ENCODE measurements around the gene SCYL2.
"Not testable (repeated sequence)": the region's sequence is repeated elsewhere in the genome, so short reads cannot be mapped to it uniquely, and the experiment has no call there.

Gene SCYL2

GRCh38 chr12:100266835-100267602 is at the start of gene SCYL2, which contains the start of gene DEPDC4:
TSS of gene SCYL2 (plus strand) at chr12:100267177. CDS start at chr12:100282971, 15,794 bp downstream.
TSS of gene DEPDC4 (minus strand) at chr12:100267079. CDS start at chr12:100267076, 3 bp downstream.
- peak; percentile 93 for DNase-seq

DNA sequence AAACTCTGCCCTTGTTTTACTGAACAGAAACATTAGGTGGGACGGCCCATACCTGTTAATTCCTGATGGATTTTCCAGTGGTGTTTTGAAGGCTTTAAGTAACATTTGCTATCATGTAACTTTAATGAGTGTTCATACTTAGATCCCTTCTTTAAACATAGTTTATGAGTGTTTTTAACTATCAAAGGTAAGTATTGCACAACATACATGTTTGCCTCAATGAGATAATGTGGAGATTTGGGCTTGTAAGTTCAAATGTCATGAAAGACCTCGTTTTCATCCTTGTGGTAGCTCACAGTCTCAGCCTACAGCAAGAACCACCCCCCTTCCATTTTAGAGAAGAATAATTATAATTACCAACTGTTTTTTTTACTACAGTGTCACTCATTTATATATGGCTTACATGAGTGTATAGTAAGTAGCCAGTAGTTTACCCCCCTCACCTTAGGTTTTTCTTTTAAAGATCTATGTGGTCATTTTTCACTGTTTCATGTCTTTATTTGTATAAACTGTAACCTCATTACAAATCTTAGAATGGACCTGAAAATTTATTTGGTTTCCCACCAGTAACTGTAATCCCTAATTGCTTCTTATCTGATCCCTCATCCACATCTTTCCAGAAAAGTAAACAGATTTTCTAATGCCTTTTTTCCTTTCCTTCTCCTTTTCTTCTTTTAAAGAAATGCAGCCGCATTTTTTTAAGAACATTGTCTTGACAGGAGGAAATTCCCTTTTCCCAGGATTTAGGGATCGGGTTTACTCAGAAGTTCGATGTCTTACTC is 47.5 kb upstream of the SCYL2 start:
- no peak for DNase-seq

DNA sequence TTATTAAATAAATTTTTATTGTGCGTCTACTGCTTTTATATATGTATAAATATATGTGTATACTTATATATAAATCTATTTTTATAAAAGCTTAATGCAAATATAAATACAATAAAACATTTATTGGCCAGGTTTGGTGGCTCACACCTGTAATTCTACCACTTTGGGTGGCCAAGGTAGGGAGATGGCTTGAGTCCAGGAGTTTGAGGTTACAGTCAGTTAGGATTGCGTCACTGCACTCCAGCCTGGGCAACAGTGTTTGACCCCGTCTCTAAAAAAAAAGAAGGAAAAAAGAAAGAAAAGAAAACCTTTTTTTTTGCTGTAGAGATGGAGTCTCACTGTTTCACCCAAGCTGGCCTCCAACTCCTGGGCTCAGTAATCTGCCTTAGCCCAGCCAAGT is 45.5 kb upstream of the SCYL2 start:
- no peak for DNase-seq

GRCh38 chr12:100222173-100222572 is 44.8 kb upstream of the SCYL2 start:
- DNase-seq, result not testable (repeated sequence)

DNA sequence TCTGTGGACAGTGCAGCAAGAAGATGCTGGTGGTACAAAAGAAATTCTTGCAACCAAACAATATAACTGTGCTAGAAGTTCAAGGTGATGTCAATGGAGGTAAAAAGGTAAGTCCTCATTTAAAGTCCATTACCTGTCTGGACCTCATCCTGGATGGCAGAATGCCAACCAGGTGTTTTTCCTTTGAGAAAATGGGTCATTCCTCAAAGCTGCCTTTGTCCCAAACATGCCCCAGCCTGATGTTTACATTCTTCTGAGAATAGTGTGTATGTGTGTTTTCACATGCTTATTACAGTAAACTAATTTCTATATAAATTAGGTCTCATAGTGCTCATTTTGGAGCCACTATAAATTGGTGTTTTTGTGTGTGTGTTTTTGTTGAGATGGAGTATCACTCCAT is 41.5 kb upstream of the SCYL2 start:
- DNase-seq, result no peak

DNA sequence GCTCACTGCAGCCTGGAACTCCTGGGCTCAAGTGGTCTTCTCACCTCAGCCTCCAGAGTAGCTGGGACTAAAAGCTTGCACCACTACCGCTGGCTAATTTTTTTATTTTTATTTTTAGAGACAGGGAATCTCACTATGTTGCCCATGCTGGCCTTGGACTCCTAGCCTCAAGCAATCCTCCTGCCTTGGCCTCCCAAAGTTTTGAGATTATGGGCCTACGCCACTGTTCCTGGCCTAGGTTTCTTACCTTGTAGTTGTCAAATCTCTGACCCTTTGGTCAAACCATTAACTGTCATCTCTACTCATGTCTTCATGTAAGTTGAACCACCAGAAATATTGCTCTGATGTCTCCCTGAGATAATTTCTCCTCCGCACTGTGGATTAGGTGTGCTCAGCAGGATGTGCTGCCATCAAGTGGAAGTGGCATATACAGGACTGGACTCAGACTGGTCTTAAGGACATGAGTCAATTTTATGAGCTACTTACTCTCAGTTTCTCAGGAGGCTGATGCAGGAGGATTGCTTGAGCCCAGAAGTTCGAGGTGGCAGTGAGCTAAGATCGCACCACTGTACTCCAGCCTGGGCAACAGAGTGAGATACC is 37.8 kb upstream of the SCYL2 start:
- peak; percentile 15 for DNase-seq

DNA sequence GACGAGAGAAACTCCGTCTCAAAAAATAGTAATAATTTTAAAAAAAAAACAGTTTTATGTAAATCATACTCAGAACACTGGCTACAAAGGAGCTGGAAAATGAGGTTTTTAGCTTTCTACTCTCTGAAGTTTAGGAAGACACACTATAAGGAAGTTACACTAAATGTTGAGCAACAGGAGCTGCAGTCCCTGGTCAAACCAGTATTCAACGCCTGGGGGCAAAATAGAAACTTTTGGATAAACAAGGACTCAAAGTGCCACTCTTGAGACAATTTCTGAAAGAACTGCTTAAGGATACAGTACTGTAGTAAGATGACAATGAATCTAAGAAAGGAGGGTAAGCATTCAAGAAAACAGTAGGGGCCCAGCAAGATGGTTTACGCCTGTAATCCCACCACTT is 37.1 kb upstream of the SCYL2 start:
- DNase-seq, result no peak

DNA sequence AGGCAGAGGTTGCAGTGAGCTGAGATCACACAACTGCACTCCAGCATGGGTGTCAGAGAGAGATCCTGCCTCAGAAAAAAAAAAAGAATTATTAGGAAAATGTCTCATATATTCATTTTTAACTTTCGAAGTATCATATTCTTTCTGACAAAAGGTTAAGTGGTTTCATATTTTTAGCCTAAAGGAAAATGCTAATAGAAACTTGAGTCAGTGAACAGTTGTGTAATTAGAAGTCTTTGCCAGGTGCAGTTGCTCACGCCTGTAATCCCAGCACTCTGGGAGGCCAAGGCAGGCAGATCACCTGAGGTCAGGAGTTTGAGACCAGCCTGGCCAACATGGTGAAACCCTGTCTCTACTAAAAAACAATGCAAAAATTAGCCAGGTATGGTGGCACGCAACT is 35.1 kb upstream of the SCYL2 start:
- DNase-seq, result not testable (repeated sequence)

GRCh38 chr12:100234166-100234565 is 32.8 kb upstream of the SCYL2 start:
- DNase-seq, result no peak

DNA sequence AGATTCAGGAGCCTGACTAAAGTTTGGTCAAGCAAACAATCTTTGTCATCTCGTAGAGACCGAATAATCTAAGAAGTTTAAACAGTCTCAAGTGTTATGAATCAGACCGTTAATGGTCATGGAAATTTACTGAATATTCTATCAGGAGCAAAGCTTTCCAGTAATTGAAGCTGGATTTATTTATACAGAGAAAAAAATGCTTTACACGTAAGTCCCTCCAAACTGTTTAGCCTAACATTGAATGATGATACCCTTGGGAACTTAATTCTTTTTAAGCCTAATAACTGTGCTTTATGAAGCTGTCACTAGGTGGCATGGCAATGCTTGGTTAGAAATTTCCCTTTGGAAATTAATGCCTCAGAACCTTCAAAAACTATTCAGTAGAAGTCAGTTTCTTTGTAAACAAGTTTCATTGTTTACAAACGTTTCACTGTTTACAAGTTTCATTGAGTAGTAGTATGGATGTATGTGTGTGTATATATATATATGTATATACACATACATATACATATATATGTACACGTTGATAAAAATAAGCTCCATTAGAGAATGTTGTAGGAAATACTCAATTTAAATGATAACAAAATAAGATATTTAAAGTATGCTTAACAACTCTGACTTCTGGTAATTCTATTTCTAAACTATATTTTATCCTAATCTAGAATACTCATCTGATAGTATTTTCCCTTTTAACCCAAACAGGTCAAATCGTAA is 32.2 kb upstream of the SCYL2 start:
- peak; percentile 31 for DNase-seq

- DNase-seq, result no peak
Observed at GRCh38 chr12:100238801-100239200, 28.2 kb upstream of the SCYL2 start.

GRCh38 chr12:100239589-100239988 is 27.4 kb upstream of the SCYL2 start:
- no peak for DNase-seq

DNA sequence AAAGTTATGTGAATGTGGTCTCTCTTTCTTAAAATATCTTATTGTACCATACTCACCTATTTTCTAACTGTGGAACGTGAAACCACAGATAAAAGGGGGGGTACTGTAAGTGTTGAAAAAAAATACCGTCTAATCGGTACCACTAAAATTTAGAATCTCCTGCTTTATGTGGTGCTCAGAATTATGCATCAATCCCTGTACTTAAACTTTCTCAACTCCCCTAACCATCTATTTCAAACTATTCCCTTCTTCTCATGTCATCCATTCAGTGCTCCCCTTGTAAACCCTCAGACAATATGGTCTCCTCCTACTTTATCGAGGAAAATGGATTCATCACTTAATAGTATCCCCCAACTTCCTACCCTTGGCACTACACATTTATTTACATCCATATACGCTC is 23.8 kb upstream of the SCYL2 start:
- DNase-seq, result no peak

- no peak for DNase-seq
Observed at GRCh38 chr12:100247765-100248164, 19.2 kb upstream of the SCYL2 start.

DNA sequence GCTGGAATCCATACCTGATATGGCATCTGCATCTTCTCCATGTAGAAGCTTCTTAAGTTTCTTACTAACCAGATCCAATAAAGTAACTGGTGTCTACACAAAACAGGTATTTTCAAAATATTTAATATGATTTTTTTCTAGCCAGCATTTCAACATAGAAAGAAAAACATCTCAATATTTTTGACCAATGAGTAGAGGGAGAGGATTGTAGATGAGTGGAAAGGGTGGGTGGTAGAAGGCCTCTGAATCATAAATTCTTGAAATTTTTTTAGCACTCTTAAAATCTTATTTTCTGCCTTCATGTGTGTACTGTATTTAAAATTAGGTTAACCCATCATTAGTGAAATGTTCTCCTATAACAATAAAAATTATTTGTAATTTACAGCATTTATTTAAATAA is 18.1 kb upstream of the SCYL2 start:
- no peak for DNase-seq

DNA sequence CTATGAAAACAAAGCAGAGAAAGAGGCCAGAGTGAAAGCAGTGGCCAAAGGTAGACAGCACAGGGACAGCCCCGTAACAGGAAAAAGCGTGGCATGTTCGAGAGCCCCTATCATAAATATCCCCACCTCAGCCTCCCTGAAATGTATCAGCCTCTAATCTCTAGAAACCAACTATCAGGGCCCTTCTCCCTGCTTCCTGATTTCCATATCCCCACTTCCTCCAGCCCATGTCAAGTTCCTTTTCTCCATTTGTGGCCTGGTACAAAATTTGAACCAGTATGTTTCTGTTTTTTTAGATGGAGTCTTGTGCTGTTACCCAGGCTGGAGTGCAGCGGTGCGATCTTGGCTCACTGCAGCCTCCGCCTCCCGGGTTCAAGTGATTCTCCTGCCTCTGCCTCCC is 17.0 kb upstream of the SCYL2 start:
- DNase-seq, result no peak

DNA sequence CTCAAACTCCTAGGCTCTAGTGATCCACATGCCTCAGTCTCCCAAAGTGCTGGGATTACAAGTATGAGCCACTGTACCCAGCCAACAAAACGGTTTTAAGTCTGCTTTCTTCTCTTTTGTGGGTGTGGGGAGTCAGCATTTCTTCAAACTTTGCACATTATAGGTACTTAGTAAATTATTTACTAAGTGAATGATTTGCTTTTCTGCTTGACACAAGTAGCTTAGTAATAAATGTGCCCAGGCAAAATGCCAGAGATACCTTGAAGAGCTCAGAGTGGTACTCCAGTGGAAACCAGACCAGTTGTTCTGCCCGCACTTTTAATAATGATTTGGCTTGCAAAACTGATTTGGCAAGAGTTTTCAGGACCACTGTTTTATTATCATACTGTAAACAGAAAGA is 15.1 kb upstream of the SCYL2 start:
- no peak for DNase-seq

- DNase-seq, result no peak
Observed at GRCh38 chr12:100253437-100253836, 13.5 kb upstream of the SCYL2 start.

- DNase-seq, result no peak
Observed at GRCh38 chr12:100254876-100255275, 12.1 kb upstream of the SCYL2 start.

DNA sequence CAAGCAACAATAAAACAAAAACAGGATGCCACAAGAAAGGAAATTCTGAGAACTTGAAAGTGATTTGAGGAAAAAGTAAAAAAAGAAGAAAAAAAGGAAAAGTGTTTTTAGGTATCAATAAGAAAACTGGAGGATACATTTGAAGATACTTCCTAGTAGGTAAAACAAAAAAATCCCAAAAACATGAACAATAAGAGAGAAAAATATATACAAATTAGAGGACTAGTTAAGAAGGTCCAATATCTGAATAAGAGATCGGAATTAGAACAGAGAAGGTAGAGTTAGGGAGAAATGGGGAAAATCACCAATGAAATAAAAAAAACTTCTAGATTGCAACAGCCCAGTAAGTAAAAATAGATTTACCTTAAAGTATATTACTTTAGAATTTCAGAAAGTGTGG is 8.8 kb upstream of the SCYL2 start:
- no peak for DNase-seq

DNA sequence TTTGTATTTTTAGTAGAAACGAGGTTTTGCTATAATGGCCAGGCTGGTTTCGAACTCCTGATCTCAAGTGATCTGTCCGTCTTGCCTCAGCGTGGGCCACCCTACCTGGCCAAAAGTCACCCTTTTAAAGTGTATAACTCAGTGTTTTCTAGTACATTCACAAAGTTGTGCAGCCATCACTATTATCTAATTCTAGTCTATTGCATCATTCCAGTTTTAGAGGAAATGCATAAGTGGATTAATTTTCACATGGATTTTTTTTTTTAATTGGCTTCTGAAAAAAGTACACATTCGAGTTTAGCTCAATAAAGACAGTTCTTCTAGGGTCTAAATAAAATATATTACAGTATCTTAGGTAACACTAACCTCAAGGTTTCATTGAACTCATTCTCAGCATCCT is 3.8 kb upstream of the SCYL2 start:
- no peak for DNase-seq

DNA sequence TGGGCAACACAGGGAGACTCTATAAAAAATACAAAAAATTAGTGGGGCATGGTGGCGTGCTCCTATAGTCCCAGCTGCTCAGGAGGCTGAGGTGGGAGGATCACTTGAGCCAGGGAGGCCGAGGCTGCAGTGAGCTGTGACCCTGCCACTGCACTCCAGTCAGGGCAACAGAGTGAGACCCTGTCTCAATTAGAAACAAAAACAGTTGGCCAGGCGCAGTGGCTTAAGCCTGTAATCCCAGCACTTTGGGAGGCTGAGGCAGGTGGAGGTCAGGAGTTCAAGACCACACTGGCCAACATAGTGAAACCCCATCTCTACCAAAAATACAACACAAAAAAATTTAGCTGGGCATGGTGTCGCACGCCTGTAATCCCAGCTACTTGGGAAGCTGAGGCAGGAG is 1.9 kb upstream of the SCYL2 start:
- DNase-seq, result not testable (repeated sequence)
